AG08396 (cell line): ENCODE results near the gene TYMS.

Experiments
- DNase-seq: peaks from one replicate; pipeline ENCODE4 v3.0.0; 2012; ENCODE audit warnings: low spot score, mixed read lengths

Gene TYMS

GRCh38 chr18:657311-658000, at the start of gene TYMS:
Gene TYMS (plus strand): TSS chr18:657653. CDS start chr18:657743, 90 bp downstream.
- DNase-seq: peak; percentile 71

- DNase-seq: no peak
Measured at GRCh38 chr18:607930-608329, 49.5 kb upstream of the TYMS start.

- no peak for DNase-seq
Measured at GRCh38 chr18:610214-610928, 47.1 kb upstream of the TYMS start.

- no peak for DNase-seq
Measured at GRCh38 chr18:612156-612555, 45.3 kb upstream of the TYMS start.

- no peak for DNase-seq
Measured at GRCh38 chr18:614193-614592, 43.3 kb upstream of the TYMS start.

GRCh38 chr18:615092-615521, 42.3 kb upstream of the TYMS start:
- DNase-seq: no peak

GRCh38 chr18:615773-616172, 41.7 kb upstream of the TYMS start:
- DNase-seq: no peak

- peak; percentile 37 for DNase-seq
Measured at GRCh38 chr18:616380-616995, 41.0 kb upstream of the TYMS start.

- DNase-seq: no peak
Measured at GRCh38 chr18:617970-618504, 39.4 kb upstream of the TYMS start.

- DNase-seq: no peak
Measured at GRCh38 chr18:618618-619017, 38.8 kb upstream of the TYMS start.

- peak; percentile 68 for DNase-seq
Measured at GRCh38 chr18:621291-622043, 36.0 kb upstream of the TYMS start.

- no peak for DNase-seq
Measured at GRCh38 chr18:622289-622688, 35.2 kb upstream of the TYMS start.

GRCh38 chr18:623761-624620, 33.5 kb upstream of the TYMS start:
- DNase-seq: peak; percentile 49

- no peak for DNase-seq
Measured at GRCh38 chr18:627231-627630, 30.2 kb upstream of the TYMS start.

- DNase-seq: no peak
Measured at GRCh38 chr18:629269-630150, 27.9 kb upstream of the TYMS start.

GRCh38 chr18:631560-631959, 25.9 kb upstream of the TYMS start:
- DNase-seq: no peak

GRCh38 chr18:634551-635045, 22.9 kb upstream of the TYMS start:
- no peak for DNase-seq

GRCh38 chr18:635171-635570, 22.3 kb upstream of the TYMS start:
- DNase-seq: no peak

GRCh38 chr18:641224-641623, 16.2 kb upstream of the TYMS start:
- no peak for DNase-seq

- DNase-seq: no peak
Measured at GRCh38 chr18:644395-645004, 13.0 kb upstream of the TYMS start.
